Hepatocyte (in vitro differentiated cells): Measurements from ENCODE around the gene IFNL2. TPM values are rescaled to one million over a fixed set of nuclear protein-coding genes. Genes with fewer than 3 reads are reported as not detected.

Experiments
- DNase-seq: peaks from one replicate; pipeline ENCODE4 v3.0.0-alpha.2; 2016; ENCODE audit warnings: low spot score
- H2AFZ ChIP-seq: fragments of 200-600 bp; sonication (generic); 2 replicates; pipeline ENCODE4 v1.6.0; 2016; ENCODE audit warnings: antibody characterized with exemption, mild to moderate bottlenecking
- H3K27ac ChIP-seq: fragments of 200-600 bp; sonication (generic); 2 replicates; pipeline ENCODE4 v1.5.1; 2016; ENCODE audit warnings: mild to moderate bottlenecking
- H3K27me3 ChIP-seq: fragments of 200-600 bp; sonication (generic); 2 replicates; pipeline ENCODE4 v1.6.1; 2016
- H3K36me3 ChIP-seq: fragments of 200-600 bp; sonication (generic); replicated peaks from 2 replicates; pipeline ENCODE4 v1.5.1; 2016; ENCODE audit warnings: low read depth; ENCODE audit not compliant: insufficient read depth
- H3K4me1 ChIP-seq: fragments of 200-600 bp; sonication (generic); 2 replicates; pipeline ENCODE4 v1.5.1; 2016; ENCODE audit warnings: mild to moderate bottlenecking, moderate library complexity; ENCODE audit not compliant: insufficient read depth
- H3K4me2 ChIP-seq: fragments of 200-600 bp; sonication (generic); 2 replicates; pipeline ENCODE4 v1.6.0; 2016
- H3K4me3 ChIP-seq: fragments of 200-600 bp; sonication (generic); 2 replicates; pipeline ENCODE4 v1.5.1; 2016; ENCODE audit warnings: mild to moderate bottlenecking
- H3K79me2 ChIP-seq: fragments of 200-600 bp; sonication (generic); 2 replicates; pipeline ENCODE4 v1.6.0; 2017; ENCODE audit warnings: mild to moderate bottlenecking
- H3K9me2 ChIP-seq: fragments of 200-600 bp; sonication (generic); replicated peaks from 2 replicates; pipeline ENCODE4 v1.6.0; 2017; ENCODE audit warnings: mild to moderate bottlenecking; ENCODE audit not compliant: insufficient read depth
- H3K9me3 ChIP-seq: fragments of 200-600 bp; sonication (generic); 2 replicates; pipeline ENCODE4 v1.5.1; 2016; ENCODE audit warnings: low read depth, mild to moderate bottlenecking
- H4K20me1 ChIP-seq: fragments of 200-600 bp; sonication (generic); 2 replicates; pipeline ENCODE4 v1.6.0; 2016; ENCODE audit warnings: mild to moderate bottlenecking; ENCODE audit not compliant: insufficient read depth, poor library complexity, severe bottlenecking
- CTCF ChIP-seq: fragments of 200-600 bp; sonication (generic); IDR thresholded peaks from 2 replicates; pipeline ENCODE4 v1.5.1; 2016; ENCODE audit warnings: antibody characterized with exemption, mild to moderate bottlenecking; ENCODE audit not compliant: poor library complexity
- EZH2 ChIP-seq: fragments of 200-600 bp; sonication (generic); IDR thresholded peaks from 2 replicates; pipeline ENCODE4 v1.6.1; 2016; ENCODE audit warnings: antibody characterized with exemption, mild to moderate bottlenecking, borderline replicate concordance
- EZH2phosphoT487 ChIP-seq: fragments of 200-600 bp; sonication (generic); IDR thresholded peaks from one replicate; pipeline ENCODE4 v1.6.1; 2018; ENCODE audit warnings: antibody characterized with exemption, mild to moderate bottlenecking, low read depth, moderate library complexity; ENCODE audit not compliant: unreplicated experiment, severe bottlenecking
- WGBS: methylation state at CpG from one replicate; pipeline ENCODE4 v1.1.6; 2016; ENCODE audit warnings: low lambda C conversion rate; ENCODE audit errors: missing lambda C conversion rate; 5-methylcytosine and 5-hydroxymethylcytosine counted together
- polyA plus RNA-seq: library from polyadenylated mRNA; unstranded; fragments of >200 nt; fragmentation: Nextera tagmentation; extraction: Ambion mirVana; gene quantifications from 2 replicates; pipeline ENCODE4 v1.2.1, GENCODE V29; 2016
- total RNA-seq: library from RNA; depleted of rRNA; stranded (reverse); fragments of >200 nt; gene quantifications from 2 replicates; pipeline ENCODE4 v1.2.3, GENCODE V29; 2014

The IFNL2 gene
- total and polyA plus RNA-seq, 2 experiments from 2014 or later = not detected

GRCh38 chr19:39318690-39319089 lies 50.5 kb downstream of the IFNL2 start:
- Histone ChIP-seq H3K36me3 (no peaks in the 10 kb centered on the region), H3K9me3 (no peaks in the 10 kb centered on the region), H2AFZ (no peak overlapping the region), H3K4me3 (no peak overlapping the region), H4K20me1 (no peaks in the 10 kb centered on the region), H3K4me1 (peaks cover 4% of the 10 kb centered on the region), H3K27ac (no peak overlapping the region), H3K4me2 (no peak overlapping the region), H3K79me2 (no peaks in the 10 kb centered on the region), H3K27me3 (no peaks in the 10 kb centered on the region), H3K9me2 (no peaks in the 10 kb centered on the region)
- DNase-seq = no peak
- TF ChIP-seq EZH2 (no peak), CTCF (no peak), EZH2phosphoT487 (no peak)
- 93% methylated on average over 4 of the region's 4 CpGs for WGBS

- Histone ChIP-seq H3K36me3 (no peaks in the 10 kb centered on the region), H3K27me3 (no peaks in the 10 kb centered on the region), H3K9me3 (no peaks in the 10 kb centered on the region), H4K20me1 (no peaks in the 10 kb centered on the region), H3K4me3 (no peak overlapping the region), H3K27ac (no peak overlapping the region), H3K4me2 (peak overlapping the region; percentile 99), H3K4me1 (peaks cover 4% of the 10 kb centered on the region), H3K79me2 (no peaks in the 10 kb centered on the region), H3K9me2 (no peaks in the 10 kb centered on the region), H2AFZ (no peak overlapping the region)
- WGBS = 86% methylated on average over 5 of the region's 5 CpGs
- no peak for TF ChIP-seq EZH2
- no peak for TF ChIP-seq CTCF
- no peak for TF ChIP-seq EZH2phosphoT487
- no peak for DNase-seq
These were observed 51.1 kb downstream of the IFNL2 start for GRCh38 chr19:39319098-39319891.

Other genes with a start within 250 kb of the IFNL2 start
- 6.7 and 15.2 TPM in 2 replicates for gene FBXO27, start 235.8 kb upstream of the IFNL2 start, total RNA-seq
- 10.3 and 11.0 TPM in 2 replicates for gene FBXO27, start 235.8 kb upstream of the IFNL2 start, polyA plus RNA-seq
- gene ACP7, start 184.0 kb upstream of the IFNL2 start, total RNA-seq = 0.16 and 0.23 TPM in 2 replicates
- 0.13 and 0.21 TPM in 2 replicates for gene ACP7, start 184.0 kb upstream of the IFNL2 start, polyA plus RNA-seq
- 15.2 and 20.3 TPM in 2 replicates for gene PAK4, start 142.6 kb upstream of the IFNL2 start, total RNA-seq
- 39.6 and 41.0 TPM in 2 replicates for gene PAK4, start 142.6 kb upstream of the IFNL2 start, polyA plus RNA-seq
- gene NCCRP1, start 71.4 kb upstream of the IFNL2 start, total RNA-seq = 1.6 and 2.5 TPM in 2 replicates
- 7.0 and 13.6 TPM in 2 replicates for gene NCCRP1, start 71.4 kb upstream of the IFNL2 start, polyA plus RNA-seq
- gene SYCN, start 64.1 kb upstream of the IFNL2 start, total RNA-seq = 2.5 TPM in 1 of 2 replicates, not detected in the other
- 0.37 TPM in 1 of 2 replicates, not detected in the other for gene SYCN, start 64.1 kb upstream of the IFNL2 start, polyA plus RNA-seq
- not detected in 2 replicates for gene IFNL3, start 23.4 kb upstream of the IFNL2 start, total RNA-seq
- gene IFNL3, start 23.4 kb upstream of the IFNL2 start, polyA plus RNA-seq = 0.26 TPM in 1 of 2 replicates, not detected in the other
- gene IFNL4, start 19.5 kb upstream of the IFNL2 start, total RNA-seq = not detected in 2 replicates
- gene IFNL4, start 19.5 kb upstream of the IFNL2 start, polyA plus RNA-seq = 0.29 TPM in 1 of 2 replicates, not detected in the other
- not detected in 2 replicates for gene IFNL1, start 28.0 kb downstream of the IFNL2 start, total RNA-seq
- not detected in 2 replicates for gene IFNL1, start 28.0 kb downstream of the IFNL2 start, polyA plus RNA-seq
- 1.1 and 2.4 TPM in 2 replicates for gene LRFN1, start 52.5 kb downstream of the IFNL2 start, total RNA-seq
- gene LRFN1, start 52.5 kb downstream of the IFNL2 start, polyA plus RNA-seq = 5.6 and 6.1 TPM in 2 replicates
- 0.32 TPM in 1 of 2 replicates, not detected in the other for gene GMFG, start 67.6 kb downstream of the IFNL2 start, total RNA-seq
- 0.86 and 2.9 TPM in 2 replicates for gene GMFG, start 67.6 kb downstream of the IFNL2 start, polyA plus RNA-seq
- 39.2 and 54.8 TPM in 2 replicates for gene SAMD4B, start 74.0 kb downstream of the IFNL2 start, total RNA-seq
- 61.0 and 66.5 TPM in 2 replicates for gene SAMD4B, start 74.0 kb downstream of the IFNL2 start, polyA plus RNA-seq
- gene PAF1, start 122.7 kb downstream of the IFNL2 start, total RNA-seq = 30.4 and 42.5 TPM in 2 replicates
- gene PAF1, start 122.7 kb downstream of the IFNL2 start, polyA plus RNA-seq = 53.5 and 54.4 TPM in 2 replicates
- 18.9 and 21.4 TPM in 2 replicates for gene MED29, start 123.0 kb downstream of the IFNL2 start, total RNA-seq
- gene MED29, start 123.0 kb downstream of the IFNL2 start, polyA plus RNA-seq = 27.9 and 38.6 TPM in 2 replicates
- gene ZFP36, start 138.5 kb downstream of the IFNL2 start, total RNA-seq = 72.9 and 95.8 TPM in 2 replicates
- gene ZFP36, start 138.5 kb downstream of the IFNL2 start, polyA plus RNA-seq = 1,034 and 1,087 TPM in 2 replicates
- 17.7 and 25.3 TPM in 2 replicates for gene PLEKHG2, start 144.3 kb downstream of the IFNL2 start, total RNA-seq
- gene PLEKHG2, start 144.3 kb downstream of the IFNL2 start, polyA plus RNA-seq = 34.0 and 44.0 TPM in 2 replicates
- gene RPS16, start 167.6 kb downstream of the IFNL2 start, total RNA-seq = 63.8 and 115 TPM in 2 replicates
- gene RPS16, start 167.6 kb downstream of the IFNL2 start, polyA plus RNA-seq = 409 and 411 TPM in 2 replicates
- 63.7 and 71.6 TPM in 2 replicates for gene SUPT5H, start 177.2 kb downstream of the IFNL2 start, total RNA-seq
- gene SUPT5H, start 177.2 kb downstream of the IFNL2 start, polyA plus RNA-seq = 184 and 213 TPM in 2 replicates
- 53.1 and 57.2 TPM in 2 replicates for gene TIMM50, start 212.4 kb downstream of the IFNL2 start, total RNA-seq
- 56.4 and 61.7 TPM in 2 replicates for gene TIMM50, start 212.4 kb downstream of the IFNL2 start, polyA plus RNA-seq
- 0.16 and 1.6 TPM in 2 replicates for gene DLL3, start 230.6 kb downstream of the IFNL2 start, total RNA-seq
- gene DLL3, start 230.6 kb downstream of the IFNL2 start, polyA plus RNA-seq = 1.1 and 1.3 TPM in 2 replicates
- gene SELENOV, start 246.7 kb downstream of the IFNL2 start, total RNA-seq = 0.50 and 2.0 TPM in 2 replicates
- 0.98 and 2.2 TPM in 2 replicates for gene SELENOV, start 246.7 kb downstream of the IFNL2 start, polyA plus RNA-seq